Measurements from ENCODE around the gene GATA2.

Gene GATA2

DNA sequence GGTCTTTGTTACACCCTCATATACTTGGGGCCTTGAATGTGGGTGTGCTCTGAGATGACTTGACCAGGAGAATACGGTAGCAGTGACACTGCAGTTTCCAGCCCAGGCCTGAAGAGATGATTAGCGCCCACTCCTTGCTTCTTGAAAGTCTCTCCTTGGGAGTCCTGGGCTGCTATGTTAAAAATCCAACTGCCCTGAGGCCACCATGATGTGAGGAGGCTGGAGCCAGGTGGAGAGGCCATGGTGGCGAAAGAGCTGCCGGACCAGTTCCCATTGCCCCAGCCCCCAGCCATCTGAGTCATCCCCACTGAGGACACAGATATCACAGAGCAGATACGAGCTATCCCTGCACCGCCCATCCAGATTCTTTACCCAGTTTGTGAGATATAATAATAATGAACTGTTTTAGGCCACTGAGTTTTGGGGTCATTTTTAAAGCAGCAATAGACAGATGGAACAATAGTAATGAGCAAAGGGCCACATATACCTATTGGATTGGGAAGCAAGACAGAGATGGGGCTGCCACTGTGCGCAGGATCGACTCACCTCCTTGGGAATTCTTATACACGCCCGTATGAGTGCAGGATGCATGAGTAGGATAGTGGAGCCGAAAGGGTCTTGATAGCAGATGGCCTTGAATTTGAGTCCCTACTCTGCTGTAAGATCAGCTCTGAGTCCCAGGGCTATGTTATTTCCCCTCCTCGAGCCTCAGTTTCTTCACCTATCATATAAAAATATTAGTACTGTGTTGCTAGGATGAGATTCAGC, 12.1 kb upstream of the GATA2 start:
- no peaks in the 10 kb centered on the region for H3K27me3 ChIP-seq (ENCODE audit: insufficient read depth, poor library complexity, severe bottlenecking)
- no peak for DNase-seq (ENCODE audit: low read depth in 1 of 2, low spot score in 1 of 2)
- no peak overlapping the region for H3K4me3 ChIP-seq (replicated peaks; ENCODE audit: insufficient read depth, low read length)
- no peak overlapping the region for H3K27ac ChIP-seq (replicated peaks)
- TF ChIP-seq SPI1 (IDR thresholded peaks at IDR 0.05; ENCODE audit: borderline replicate concordance, low read depth) (no peak), POLR2AphosphoS5 (IDR thresholded peaks at IDR 0.05; ENCODE audit: low read depth) (no peak), CTCF (IDR thresholded peaks at IDR 0.05; ENCODE audit: insufficient read depth, low read length) (no peak), GABPA (IDR thresholded peaks at IDR 0.05; ENCODE audit: low read depth) (no peak)
- TF ChIP-seq, protein P1, sequence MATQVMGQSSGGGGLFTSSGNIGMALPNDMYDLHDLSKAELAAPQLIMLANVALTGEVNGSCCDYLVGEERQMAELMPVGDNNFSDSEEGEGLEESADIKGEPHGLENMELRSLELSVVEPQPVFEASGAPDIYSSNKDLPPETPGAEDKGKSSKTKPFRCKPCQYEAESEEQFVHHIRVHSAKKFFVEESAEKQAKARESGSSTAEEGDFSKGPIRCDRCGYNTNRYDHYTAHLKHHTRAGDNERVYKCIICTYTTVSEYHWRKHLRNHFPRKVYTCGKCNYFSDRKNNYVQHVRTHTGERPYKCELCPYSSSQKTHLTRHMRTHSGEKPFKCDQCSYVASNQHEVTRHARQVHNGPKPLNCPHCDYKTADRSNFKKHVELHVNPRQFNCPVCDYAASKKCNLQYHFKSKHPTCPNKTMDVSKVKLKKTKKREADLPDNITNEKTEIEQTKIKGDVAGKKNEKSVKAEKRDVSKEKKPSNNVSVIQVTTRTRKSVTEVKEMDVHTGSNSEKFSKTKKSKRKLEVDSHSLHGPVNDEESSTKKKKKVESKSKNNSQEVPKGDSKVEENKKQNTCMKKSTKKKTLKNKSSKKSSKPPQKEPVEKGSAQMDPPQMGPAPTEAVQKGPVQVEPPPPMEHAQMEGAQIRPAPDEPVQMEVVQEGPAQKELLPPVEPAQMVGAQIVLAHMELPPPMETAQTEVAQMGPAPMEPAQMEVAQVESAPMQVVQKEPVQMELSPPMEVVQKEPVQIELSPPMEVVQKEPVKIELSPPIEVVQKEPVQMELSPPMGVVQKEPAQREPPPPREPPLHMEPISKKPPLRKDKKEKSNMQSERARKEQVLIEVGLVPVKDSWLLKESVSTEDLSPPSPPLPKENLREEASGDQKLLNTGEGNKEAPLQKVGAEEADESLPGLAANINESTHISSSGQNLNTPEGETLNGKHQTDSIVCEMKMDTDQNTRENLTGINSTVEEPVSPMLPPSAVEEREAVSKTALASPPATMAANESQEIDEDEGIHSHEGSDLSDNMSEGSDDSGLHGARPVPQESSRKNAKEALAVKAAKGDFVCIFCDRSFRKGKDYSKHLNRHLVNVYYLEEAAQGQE (IDR thresholded peaks at IDR 0.05; ENCODE audit: insufficient replicate concordance, low read depth), result no peak

DNA sequence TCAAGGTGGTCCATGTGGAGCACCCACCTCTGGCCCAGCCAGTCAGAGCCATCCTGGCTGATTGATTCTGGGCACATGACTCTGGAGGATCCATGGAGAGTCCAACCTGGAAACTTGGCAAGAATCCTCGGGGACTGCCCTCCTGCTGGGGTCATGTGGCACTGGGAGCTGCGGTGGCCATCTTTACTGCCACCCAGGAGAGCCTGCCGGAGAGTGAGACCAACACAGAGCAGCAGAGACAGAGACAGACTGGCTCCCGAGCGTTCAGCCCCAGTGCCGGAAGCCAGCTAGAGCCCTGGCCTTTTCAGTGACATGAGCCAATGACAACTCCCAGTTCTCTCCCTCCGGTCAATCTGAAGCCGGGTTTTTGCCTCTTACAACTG, 11.5 kb upstream of the GATA2 start:
- Histone ChIP-seq H3K4me3 (replicated peaks; ENCODE audit: insufficient read depth, low read length) (no peak overlapping the region), H3K27ac (replicated peaks) (no peak overlapping the region), H3K27me3 (ENCODE audit: insufficient read depth, poor library complexity, severe bottlenecking) (no peaks in the 10 kb centered on the region)
- no peak for DNase-seq (ENCODE audit: low read depth in 1 of 2, low spot score in 1 of 2)
- TF ChIP-seq GABPA (IDR thresholded peaks at IDR 0.05; ENCODE audit: low read depth) (no peak), CTCF (IDR thresholded peaks at IDR 0.05; ENCODE audit: insufficient read depth, low read length) (no peak), SPI1 (IDR thresholded peaks at IDR 0.05; ENCODE audit: borderline replicate concordance, low read depth) (no peak)

DNA sequence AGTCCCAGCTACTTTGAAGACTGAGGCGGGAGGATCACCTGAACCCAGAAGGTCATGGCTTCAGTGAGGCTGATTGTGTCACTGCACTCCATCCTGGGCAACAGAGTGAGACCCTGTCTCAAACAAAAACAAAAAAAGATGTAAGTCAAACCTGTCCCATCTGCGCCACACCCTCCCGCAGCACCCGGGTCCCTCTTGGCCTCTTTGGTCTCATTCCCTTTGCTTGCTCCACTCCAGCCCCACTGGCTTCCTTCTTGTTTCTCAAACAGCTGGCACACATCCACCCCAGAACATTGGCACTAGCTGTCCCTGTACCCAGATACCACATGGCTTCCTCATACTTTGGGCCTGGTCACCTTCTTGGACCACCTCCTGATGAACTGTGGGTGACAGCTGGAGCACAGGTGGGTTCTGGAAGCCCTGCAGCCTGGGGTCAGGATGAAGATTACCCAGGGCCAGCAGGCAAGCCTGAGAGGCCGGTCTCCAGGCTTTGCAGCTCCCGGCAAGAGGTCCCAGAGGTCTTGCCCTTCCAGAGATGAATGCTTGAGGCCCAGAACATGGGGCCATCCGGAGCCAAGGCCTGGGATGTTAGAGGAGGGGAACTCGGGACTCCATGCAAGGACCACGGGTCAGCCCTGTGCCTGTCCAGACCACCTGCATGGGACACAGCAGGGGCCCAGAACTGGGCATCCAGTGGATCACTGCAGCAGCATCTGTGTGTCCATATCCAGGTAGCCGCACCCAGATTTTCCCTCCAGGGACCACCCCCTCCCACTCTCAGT, 10.9 kb upstream of the GATA2 start:
- no peak for DNase-seq (ENCODE audit: low read depth in 1 of 2, low spot score in 1 of 2)

More for the DNA sequence above, 10.9 kb upstream of the GATA2 start:
- TF ChIP-seq POLR2AphosphoS5 (IDR thresholded peaks at IDR 0.05; ENCODE audit: low read depth) (no peak), CTCF (IDR thresholded peaks at IDR 0.05; ENCODE audit: insufficient read depth, low read length) (no peak), GABPA (IDR thresholded peaks at IDR 0.05; ENCODE audit: low read depth) (no peak), SPI1 (IDR thresholded peaks at IDR 0.05; ENCODE audit: borderline replicate concordance, low read depth) (no peak)
- TF ChIP-seq, protein P1 (IDR thresholded peaks at IDR 0.05; ENCODE audit: insufficient replicate concordance, low read depth), result no peak
- Histone ChIP-seq H3K4me3 (replicated peaks; ENCODE audit: insufficient read depth, low read length) (no peak overlapping the region), H3K27me3 (ENCODE audit: insufficient read depth, poor library complexity, severe bottlenecking) (no peaks in the 10 kb centered on the region), H3K27ac (replicated peaks) (no peak overlapping the region)
